ENCODE results near the gene MTTP.

DNA sequence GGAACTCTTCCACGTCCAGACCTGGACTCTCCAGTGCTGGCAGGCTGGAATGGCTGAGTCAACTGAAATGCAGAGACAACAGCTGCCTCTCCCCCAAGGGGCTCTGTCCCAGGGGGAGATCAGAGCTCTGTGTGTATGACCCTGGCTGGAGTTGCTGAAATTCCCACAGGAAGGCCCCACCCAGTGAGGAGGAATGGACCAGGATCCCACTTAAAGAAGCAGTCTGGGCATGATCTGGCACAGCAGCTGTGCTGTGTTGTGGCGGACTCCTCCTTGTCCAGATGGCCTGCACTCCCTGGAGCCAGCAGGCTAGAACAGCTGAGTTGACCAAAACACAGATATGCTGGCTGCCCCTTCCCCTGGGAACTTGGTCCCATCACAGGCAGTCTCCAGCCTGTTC is 38.4 kb upstream of the MTTP start:
- no peak for TF ChIP-seq EZH2 (IDR thresholded peaks at IDR 0.05; ENCODE audit: insufficient read depth, poor library complexity, severe bottlenecking)
- no peak for TF ChIP-seq EZH2phosphoT487 (IDR thresholded peaks at IDR 0.05; ENCODE audit: insufficient read depth, low read depth)
